Sigmoid colon (tissue), 4 donors: Measurements from ENCODE around the gene LEF1.

ENCODE experiments used
- POLR2A ChIP-seq, 2 donors: fragments of 450-650 bp; IDR thresholded peaks; one replicate each; pipeline ENCODE4 v1.6.1; 2016; ENCODE audit warnings: antibody characterized with exemption in 2 of 2, mild to moderate bottlenecking in 2 of 2, moderate library complexity in 2 of 2
- POLR2AphosphoS5 ChIP-seq, 4 donors: sonication (generic); formaldehyde crosslinking; IDR thresholded peaks; one replicate each; pipeline ENCODE4 v1.6.1; 2017; ENCODE audit warnings: antibody characterized with exemption in 4 of 4
- TF ChIP-seq, protein P1 (sequence below), 4 experiments: fragments of 450-650 bp in 3 of 4; fragments of 200-600 bp in 1 of 4; IDR thresholded peaks; one replicate each; pipeline ENCODE4 v1.5.1; 2016 to 2019; ENCODE audit warnings: antibody characterized with exemption in 4 of 4, mild to moderate bottlenecking in 3 of 4, moderate library complexity in 2 of 4

DNA sequence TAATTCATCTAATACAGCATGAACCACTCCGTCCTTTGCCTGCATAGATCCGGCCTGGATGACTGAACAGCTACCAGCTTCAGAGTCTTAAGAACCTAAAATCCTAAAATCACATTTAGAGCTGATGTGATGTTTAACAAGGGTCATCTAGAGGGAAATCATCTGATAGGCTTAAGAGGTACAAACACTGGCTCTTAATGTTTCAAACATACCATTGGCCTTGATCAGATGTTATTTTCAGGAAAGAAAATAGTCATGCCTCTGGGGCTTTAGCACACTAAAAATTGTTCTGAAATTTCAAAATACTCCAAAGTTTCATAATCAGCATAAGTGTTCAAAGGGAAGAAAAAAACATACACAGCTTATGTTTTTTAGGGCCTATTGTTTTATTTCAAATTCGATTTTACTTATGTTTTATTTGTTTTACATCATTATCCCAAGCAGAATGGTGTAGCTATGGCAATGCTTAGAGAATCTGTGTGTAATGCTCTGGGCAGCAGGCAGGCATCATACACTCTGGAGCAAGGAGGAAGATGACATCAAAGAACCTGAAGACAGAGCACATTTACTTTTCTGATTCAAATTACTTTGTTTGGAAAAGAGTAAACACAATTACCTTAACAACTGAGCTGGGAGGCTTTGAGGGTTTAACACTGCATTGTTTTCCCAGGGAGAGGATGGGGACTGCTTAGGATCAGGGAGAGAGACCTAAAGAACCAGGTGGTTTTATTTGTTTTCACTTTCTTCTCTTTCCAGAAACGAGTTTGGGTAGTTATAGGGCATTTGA, 25.3 kb upstream of the LEF1 start:
- TF ChIP-seq POLR2A (IDR thresholded peaks at IDR 0.05) (no peak), POLR2AphosphoS5 (IDR thresholded peaks at IDR 0.05) (no peak)
- TF ChIP-seq, protein P1, sequence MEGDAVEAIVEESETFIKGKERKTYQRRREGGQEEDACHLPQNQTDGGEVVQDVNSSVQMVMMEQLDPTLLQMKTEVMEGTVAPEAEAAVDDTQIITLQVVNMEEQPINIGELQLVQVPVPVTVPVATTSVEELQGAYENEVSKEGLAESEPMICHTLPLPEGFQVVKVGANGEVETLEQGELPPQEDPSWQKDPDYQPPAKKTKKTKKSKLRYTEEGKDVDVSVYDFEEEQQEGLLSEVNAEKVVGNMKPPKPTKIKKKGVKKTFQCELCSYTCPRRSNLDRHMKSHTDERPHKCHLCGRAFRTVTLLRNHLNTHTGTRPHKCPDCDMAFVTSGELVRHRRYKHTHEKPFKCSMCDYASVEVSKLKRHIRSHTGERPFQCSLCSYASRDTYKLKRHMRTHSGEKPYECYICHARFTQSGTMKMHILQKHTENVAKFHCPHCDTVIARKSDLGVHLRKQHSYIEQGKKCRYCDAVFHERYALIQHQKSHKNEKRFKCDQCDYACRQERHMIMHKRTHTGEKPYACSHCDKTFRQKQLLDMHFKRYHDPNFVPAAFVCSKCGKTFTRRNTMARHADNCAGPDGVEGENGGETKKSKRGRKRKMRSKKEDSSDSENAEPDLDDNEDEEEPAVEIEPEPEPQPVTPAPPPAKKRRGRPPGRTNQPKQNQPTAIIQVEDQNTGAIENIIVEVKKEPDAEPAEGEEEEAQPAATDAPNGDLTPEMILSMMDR (IDR thresholded peaks at IDR 0.05), result no peak
